NCI-H446 (cell line): ENCODE measurements around the gene STK4.

Experiments used
- DNase-seq, 2 experiments: peaks; one replicate each; lab custom pipeline; 2025; lab: John Stamatoyannopoulos, UW

The STK4 gene

GRCh38 chr20:45085867-45086266 lies 119.6 kb downstream of the STK4 start:
- DNase-seq: no peak

- no peak for DNase-seq
Measured at GRCh38 chr20:45087097-45087790, 120.9 kb downstream of the STK4 start.

- peak; percentile 43 to 78 for DNase-seq
Measured at GRCh38 chr20:45087814-45088213, 121.5 kb downstream of the STK4 start.

- DNase-seq: peak; percentile 43 to 60
Measured at GRCh38 chr20:45088247-45088646, 121.9 kb downstream of the STK4 start.

- DNase-seq: no peak
Measured at GRCh38 chr20:45090481-45090880, 124.2 kb downstream of the STK4 start.

GRCh38 chr20:45091366-45091765 lies 125.1 kb downstream of the STK4 start:
- no peak for DNase-seq

- DNase-seq: no peak
Measured at GRCh38 chr20:45092898-45093297, 126.6 kb downstream of the STK4 start.

GRCh38 chr20:45094201-45094600 lies 127.9 kb downstream of the STK4 start:
- no peak for DNase-seq

GRCh38 chr20:45094864-45095574 lies 128.7 kb downstream of the STK4 start:
- no peak for DNase-seq

GRCh38 chr20:45095805-45096238 lies 129.5 kb downstream of the STK4 start:
- peak; percentile 53 to 72 for DNase-seq

GRCh38 chr20:45096781-45097180 lies 130.5 kb downstream of the STK4 start:
- peak in 1 of 2 experiments; percentile 33 for DNase-seq

- no peak for DNase-seq
Measured at GRCh38 chr20:45097485-45098102, 131.3 kb downstream of the STK4 start.

GRCh38 chr20:45098103-45098773 lies 131.9 kb downstream of the STK4 start:
- DNase-seq: no peak

GRCh38 chr20:45100563-45101245 lies 134.4 kb downstream of the STK4 start, which contains the start of gene KCNS1:
Gene KCNS1, minus strand, starts transcription at chr20:45101127. Its CDS starts 1,891 bp downstream, at chr20:45099236.
- DNase-seq: no peak

- DNase-seq: no peak
Measured at GRCh38 chr20:45101333-45101850, 135.1 kb downstream of the STK4 start.

- no peak for DNase-seq
Measured at GRCh38 chr20:45103072-45103471, 136.8 kb downstream of the STK4 start.

- DNase-seq: peak in 1 of 2 experiments; percentile 28
Measured at GRCh38 chr20:45104786-45105185, 138.5 kb downstream of the STK4 start.

GRCh38 chr20:45105317-45105716 lies 139.0 kb downstream of the STK4 start:
- DNase-seq: peak in 1 of 2 experiments; percentile 23

GRCh38 chr20:45109634-45110033 lies 143.3 kb downstream of the STK4 start:
- DNase-seq: no peak

- no peak for DNase-seq
Measured at GRCh38 chr20:45110301-45110700, 144.0 kb downstream of the STK4 start.

- peak in 1 of 2 experiments; percentile 50 for DNase-seq
Measured at GRCh38 chr20:45111285-45111684, 145.0 kb downstream of the STK4 start.
